GM21367 (cell line): ENCODE results near the gene ATPAF1.
"Not testable (repeated sequence)": the region's sequence is repeated elsewhere in the genome, so short reads cannot be mapped to it uniquely, and the experiment has no call there.

ENCODE experiments used
- ATAC-seq: cut with Tn5 transposase; IDR thresholded peaks from one replicate; pipeline ENCODE4 v1.9.1; 2021; ENCODE audit not compliant: unreplicated experiment

ATPAF1 gene

DNA sequence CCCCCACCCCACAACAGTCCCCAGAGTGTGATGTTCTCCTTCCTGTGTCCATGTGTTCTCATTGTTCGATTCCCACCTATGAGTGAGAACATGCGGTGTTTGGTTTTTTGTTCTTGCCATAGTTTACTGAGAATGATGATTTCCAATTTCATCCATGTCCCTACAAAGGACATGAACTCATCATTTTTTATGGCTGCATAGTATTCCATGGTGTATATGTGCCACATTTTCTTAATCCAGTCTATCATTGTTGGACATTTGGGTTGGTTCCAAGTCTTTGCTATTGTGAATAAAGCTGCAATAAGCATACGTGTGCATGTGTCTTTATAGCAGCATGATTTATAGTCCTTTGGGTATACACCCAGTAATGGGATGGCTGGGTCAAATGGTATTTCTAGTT, 17.0 kb downstream of the ATPAF1 start:
- ATAC-seq, result not testable (repeated sequence)

GRCh38 chr1:46650491-46650890, 17.7 kb downstream of the ATPAF1 start:
- no peak for ATAC-seq

DNA sequence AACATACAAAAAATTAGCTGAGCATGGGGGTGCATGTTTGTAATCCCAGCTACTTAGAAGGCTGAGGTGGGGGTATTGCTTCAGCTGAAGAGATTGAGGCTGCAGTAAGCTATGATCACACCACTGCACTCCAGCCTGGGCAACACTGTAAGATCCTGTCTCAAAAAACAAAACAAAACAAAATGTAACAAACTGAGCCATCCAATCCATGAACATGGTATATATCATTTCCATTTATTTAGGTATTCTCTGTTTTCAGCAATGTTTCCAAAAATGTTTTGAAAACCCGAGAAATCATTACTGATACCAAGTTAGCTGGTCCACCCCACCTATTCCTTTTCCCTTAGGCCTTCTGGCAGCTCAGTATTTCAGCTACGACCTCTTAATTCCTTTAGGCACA, 18.4 kb downstream of the ATPAF1 start:
- ATAC-seq, result no peak

DNA sequence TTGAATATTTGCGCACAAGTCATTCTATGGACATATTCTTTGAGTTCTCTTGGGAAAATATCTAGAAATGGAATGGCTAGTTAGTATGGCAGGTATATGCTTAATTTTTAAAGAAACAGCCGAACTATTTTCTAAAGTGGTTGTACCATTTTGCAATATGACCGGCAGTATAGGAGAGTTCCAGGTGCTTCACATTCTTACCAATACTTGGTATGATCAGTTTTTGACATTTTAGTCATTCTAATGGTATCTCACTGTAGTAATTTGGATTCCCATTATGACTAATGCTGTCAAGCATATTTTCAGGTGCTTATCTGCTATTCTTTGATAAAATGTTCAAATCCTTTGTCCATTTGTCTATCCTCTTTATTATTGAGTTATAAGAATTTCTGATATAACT, 20.6 kb downstream of the ATPAF1 start:
- no peak for ATAC-seq

GRCh38 chr1:46646844-46647243, 21.3 kb downstream of the ATPAF1 start:
- ATAC-seq, result no peak

- no peak for ATAC-seq
Measured at GRCh38 chr1:46646331-46646730, 21.8 kb downstream of the ATPAF1 start.

DNA sequence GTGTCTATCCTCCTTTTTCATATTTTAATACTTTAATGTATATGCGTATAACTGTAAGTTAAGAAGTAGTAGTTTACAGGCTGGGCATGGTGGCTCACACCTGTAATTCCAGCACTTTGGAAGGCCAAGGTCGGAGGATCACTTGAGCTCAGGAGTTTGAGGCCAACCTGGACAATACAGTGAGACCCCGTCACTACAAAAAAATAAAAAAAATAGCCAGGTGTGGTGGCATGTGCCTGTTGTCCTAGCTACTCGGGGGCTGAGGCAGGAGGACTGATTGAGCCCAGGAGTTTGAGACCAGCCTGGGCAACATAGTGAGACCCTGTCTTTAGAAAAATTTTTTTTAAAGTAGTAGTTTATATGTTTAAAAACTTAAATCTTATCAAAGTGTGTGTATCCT, 22.3 kb downstream of the ATPAF1 start:
- ATAC-seq, result no peak

GRCh38 chr1:46643368-46643775, 24.8 kb downstream of the ATPAF1 start:
- ATAC-seq, result no peak

DNA sequence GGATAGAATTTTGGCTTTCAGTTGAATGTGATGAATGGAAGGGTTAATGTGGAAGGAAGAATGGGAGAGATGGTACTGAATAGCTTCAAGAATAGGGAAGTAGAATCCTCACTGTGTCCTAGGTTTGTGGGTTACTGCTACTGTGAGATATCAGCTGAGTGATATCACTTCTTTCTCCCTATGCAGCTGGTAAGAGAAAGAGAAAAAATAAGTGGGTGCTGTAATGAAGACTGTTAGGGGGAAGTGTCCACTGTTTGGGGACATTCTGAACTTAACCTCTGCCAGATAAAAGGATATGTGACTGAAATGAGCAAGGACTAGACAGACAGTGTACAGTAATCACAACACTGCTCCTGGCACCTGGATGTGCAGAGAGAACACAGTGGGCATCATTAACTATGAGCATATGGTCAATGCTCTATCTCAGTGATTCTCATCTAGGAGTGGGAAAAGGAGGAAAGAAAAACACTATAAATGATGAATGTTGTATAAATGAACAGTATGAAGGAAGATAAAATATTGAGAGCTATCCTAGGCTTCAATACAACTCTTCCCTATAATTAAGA, 26.0 kb downstream of the ATPAF1 start:
- no peak for ATAC-seq

DNA sequence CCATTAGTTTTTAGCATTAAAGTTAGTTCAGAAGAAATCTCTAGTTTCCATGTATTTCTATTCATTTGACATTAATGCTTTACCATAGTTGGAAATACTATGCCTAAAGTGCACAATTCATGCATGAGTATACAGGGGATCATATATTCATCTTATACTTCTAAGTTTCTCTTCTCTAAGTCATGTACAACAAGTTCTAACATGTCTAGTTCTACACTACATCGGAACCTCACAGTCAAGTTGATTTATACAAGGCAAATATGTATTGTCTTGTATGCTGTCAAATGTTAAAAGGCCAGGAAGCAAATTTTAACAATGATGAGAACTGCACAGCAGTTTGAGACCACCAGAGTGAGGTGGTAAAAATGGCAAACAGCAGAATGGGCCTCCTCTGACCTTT, 28.6 kb downstream of the ATPAF1 start:
- ATAC-seq, result no peak

GRCh38 chr1:46638921-46639320, 29.2 kb downstream of the ATPAF1 start:
- ATAC-seq, result no peak

- ATAC-seq, result no peak
Measured at GRCh38 chr1:46637444-46638083, 30.6 kb downstream of the ATPAF1 start.

DNA sequence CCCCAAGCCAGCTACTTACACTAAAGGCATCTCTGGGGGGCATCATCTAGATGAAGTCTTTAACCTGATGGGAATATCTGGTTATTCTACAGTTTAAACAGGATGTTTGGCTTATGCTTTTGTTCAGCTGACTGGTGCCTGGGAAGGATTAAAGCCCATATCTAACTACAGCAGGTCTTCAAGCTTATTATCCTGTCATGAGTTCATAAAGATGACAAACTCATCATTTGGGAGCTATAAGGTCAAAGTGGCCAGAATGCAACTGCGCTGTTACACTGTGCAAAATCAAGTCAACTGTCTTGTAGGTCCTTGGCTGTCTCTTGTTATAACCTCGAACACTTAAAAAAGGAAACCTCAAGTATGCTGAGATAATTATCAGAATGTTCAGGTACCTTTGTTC, 33.0 kb downstream of the ATPAF1 start:
- ATAC-seq, result no peak

DNA sequence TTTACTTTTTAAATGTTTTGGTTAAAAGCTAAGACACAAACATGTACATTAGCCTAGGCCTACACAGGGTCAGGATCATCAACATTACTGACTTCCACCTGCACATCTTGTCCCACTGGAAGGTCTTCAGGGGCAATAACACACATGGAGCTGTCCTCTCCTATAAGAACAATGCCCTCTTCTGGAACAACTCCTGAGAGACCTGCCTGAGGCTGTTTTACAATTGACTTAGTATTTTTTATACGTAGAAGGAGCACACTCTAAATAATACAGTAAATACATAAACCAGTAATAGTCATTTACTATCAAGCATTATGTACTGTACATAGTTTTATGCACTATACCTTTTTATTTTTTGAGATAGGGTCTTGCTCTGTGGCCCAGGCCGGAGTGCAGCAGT, 37.4 kb downstream of the ATPAF1 start:
- ATAC-seq, result no peak

- ATAC-seq, result no peak
Measured at GRCh38 chr1:46623743-46624644, 44.2 kb downstream of the ATPAF1 start.

GRCh38 chr1:46622344-46622743, 45.8 kb downstream of the ATPAF1 start:
- ATAC-seq, result no peak

DNA sequence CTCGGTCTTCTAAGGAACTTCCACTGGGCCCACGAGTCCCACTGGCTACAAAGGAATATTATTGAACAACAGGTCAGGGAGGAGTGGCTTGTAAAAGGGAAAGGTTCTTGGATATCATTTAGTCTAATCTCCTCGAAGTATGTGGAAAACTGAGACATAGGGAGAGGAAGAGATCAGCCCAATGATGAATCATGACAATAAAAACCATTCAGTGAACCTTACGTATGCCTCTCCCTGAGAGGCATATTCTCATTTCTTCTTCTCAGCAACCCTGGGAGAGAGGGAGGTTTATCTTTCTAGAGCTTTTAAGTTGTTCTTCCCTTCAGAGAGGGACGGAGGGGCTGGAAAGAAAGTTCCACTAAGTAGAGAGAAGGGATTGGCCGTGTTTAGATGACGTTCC, 46.2 kb downstream of the ATPAF1 start:
- no peak for ATAC-seq

DNA sequence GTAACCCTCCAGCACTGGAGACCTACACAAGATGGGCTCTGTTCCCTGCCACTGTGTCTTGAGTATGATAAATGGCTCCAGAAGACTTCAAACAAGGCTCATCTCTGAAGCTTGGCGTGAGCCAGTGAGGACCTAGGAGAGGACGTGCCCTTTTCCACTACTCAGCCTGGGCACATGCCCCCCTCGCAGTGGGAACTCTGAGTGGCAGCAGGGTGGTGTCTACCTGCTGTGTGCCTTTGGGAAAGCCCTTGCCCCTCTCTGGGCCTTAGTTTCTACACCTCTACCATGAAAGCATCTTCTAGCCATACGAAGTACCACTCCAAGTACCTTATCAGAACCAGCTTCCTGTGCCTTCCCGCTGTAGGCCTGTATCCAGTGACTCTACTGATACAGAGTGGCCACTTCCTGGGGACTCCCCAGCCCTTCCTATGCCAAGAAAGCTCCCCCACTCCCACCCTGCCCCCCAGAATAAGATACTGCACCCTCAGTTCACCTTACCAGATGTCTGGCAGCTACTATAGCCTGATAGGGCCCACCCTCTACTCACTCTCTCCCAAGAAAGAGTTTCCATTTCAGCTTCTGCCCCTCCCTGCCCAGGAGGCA, 48.4 kb downstream of the ATPAF1 start:
- ATAC-seq, result no peak

GRCh38 chr1:46618754-46619415, 49.3 kb downstream of the ATPAF1 start:
- no peak for ATAC-seq

DNA sequence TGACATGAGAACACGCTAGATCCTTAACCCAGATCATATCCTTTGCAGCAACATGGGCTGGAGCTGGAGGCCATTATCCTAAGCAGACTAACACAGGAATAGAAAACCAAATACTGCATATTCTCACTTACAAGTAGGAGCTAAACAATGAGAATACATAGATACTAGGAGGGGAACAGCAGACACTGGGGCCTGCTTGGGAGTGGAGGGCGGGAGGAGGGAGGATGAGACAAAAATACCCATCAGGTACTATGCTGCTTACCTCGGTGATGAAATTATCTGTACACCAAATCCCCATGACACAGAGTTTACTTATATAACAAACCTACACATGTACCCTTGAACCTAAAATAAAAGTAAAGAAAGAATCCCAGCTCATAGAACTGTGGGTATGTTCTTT, 50.3 kb downstream of the ATPAF1 start:
- no peak for ATAC-seq

DNA sequence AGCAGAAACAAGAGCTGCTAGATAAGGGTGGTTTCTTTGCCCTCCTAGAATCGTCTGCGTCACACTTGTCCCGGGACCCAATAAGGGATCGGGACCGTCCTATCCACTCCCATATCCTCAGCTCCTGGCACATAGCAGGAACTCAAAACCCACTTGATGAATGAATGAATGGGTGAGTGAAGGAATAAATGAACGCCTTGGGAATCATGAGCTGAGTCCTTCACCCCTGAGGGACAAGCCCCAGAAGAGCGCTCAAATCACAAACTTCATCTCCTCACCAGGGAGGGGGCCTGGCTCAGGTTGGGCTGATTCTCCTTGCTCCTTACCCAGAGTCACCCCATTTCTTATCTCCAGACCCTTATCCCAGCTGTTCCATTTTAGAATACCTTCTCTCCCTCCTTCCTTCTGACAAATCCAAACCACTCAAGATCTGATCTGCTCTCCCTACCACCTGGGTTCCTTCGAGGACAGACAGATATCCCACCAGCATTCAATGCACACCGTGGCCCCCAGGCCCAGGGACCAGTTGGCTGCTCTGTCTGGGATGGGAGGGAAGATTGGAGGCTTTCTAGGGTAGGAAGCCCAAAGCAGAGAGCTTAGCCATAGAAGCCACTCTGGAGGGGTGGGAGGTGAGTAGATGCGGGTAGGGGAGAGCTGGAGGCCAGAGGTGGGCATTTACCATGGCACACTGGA, 50.9 kb downstream of the ATPAF1 start:
- no peak for ATAC-seq
